Measurements from ENCODE around the gene CORO7.

The CORO7 gene

GRCh38 chr16:4317532-4318450 is 98.6 kb downstream of the CORO7 start:
- no peak for DNase-seq

- DNase-seq: no peak
Measured at GRCh38 chr16:4316864-4317531, 99.4 kb downstream of the CORO7 start.

- DNase-seq: no peak
Measured at GRCh38 chr16:4316108-4316863, 100.1 kb downstream of the CORO7 start.

GRCh38 chr16:4315186-4316107 is 100.9 kb downstream of the CORO7 start, which contains the start of gene GLIS2:
GLIS2 (plus strand) TSS chr16:4316067; CDS start chr16:4332281, 16,214 bp downstream.
- DNase-seq: peak; percentile 21

GRCh38 chr16:4314532-4315185 is 101.7 kb downstream of the CORO7 start:
- DNase-seq: no peak

- no peak for DNase-seq
Measured at GRCh38 chr16:4313563-4314531, 102.5 kb downstream of the CORO7 start.

GRCh38 chr16:4309833-4310266 is 106.5 kb downstream of the CORO7 start:
- DNase-seq: no peak

GRCh38 chr16:4309102-4309832 is 107.1 kb downstream of the CORO7 start:
- no peak for DNase-seq

GRCh38 chr16:4307215-4308037 is 109.0 kb downstream of the CORO7 start:
- peak; percentile 69 for DNase-seq

GRCh38 chr16:4306470-4307214 is 109.8 kb downstream of the CORO7 start:
- no peak for DNase-seq
